ENCODE data around the gene CCDC83.
"Not testable (repeated sequence)": the region's sequence is repeated elsewhere in the genome, so short reads cannot be mapped to it uniquely, and the experiment has no call there.

The CCDC83 gene

GRCh38 chr11:85835263-85835662 lies 19.9 kb upstream of the CCDC83 start:
- in situ Hi-C loops (cut with MboI; ENCODE audit: low sequenced_read_pairs), result no loop called here

DNA sequence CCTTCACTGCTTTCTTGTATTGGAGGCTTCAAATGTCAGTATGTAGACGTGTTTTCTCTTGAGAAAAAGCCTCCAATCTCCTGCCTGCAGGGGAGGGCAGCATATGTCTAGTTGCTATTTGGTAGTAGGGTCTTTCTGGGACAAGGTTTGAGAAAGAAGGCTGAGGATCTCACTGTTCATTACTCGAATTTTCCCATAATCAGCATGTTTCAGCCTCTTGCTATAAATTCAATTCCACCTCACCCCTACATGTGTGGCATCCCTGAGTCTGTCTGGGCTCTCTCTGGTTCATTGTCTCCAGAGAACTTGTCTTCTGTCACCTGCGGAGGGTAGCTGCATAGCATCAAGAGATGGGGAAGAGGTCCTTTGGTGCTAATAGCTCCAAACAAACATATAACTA lies 19.5 kb upstream of the CCDC83 start:
- in situ Hi-C loops (cut with MboI; ENCODE audit: low sequenced_read_pairs), result no loop called here

DNA sequence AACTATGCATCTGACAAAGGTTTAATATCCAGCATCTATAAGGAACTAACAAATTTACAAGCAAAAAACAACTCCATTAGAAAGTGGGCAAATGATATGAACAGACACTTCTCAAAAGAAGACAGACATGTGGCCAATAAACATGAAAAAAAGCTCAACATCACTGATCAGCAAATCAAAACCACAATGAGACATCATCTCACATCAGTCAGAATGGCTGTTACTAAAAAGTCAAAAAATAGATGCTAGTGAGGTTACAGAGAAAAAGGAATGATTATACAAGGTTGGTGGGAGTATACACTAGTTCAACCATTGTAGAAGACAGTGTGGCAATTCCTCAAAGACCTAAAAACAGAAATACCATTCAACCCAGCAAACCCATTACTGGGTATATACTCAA lies 14.3 kb upstream of the CCDC83 start:
- in situ Hi-C loops (cut with MboI; ENCODE audit: low sequenced_read_pairs), result not testable (repeated sequence)

GRCh38 chr11:85843929-85844328 lies 11.3 kb upstream of the CCDC83 start:
- in situ Hi-C loops (cut with MboI; ENCODE audit: low sequenced_read_pairs), result no loop called here

DNA sequence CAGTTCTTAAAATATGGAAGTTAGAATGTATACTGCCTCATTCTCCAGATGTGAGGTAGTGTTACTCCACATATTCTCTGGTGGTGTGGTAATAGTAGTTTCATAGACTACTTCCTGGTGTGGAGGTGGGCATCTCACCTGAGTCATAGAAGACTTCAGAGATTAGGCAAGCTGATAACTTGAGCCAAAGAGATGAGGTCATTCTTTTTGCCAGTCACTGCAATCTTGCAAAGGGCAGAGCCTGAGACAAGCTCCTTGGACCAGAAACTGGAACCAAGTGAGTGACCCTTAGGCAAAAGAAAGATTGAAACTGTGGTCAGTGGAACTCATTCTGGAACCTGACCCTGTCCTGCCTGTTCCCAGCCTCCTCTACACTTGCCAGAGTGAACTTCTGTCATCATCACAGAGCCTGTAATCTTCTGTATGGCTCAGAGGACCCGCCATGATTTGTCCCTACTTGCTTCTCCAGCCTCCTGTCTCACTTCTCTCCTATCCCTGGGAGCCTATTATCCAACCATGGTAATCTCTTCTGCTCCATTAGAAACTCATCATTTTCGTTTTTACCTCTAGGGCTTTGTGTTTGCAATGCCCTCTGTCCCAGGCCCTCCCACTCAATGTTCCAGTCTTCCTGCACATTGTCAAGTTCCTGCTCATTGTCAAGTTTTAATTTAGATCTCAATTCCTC lies 10.6 kb upstream of the CCDC83 start:
- in situ Hi-C loops (cut with MboI; ENCODE audit: low sequenced_read_pairs), result no loop called here

- in situ Hi-C loops (cut with MboI; ENCODE audit: low sequenced_read_pairs), result no loop called here
Measured at GRCh38 chr11:85845124-85845631, 10.0 kb upstream of the CCDC83 start.

DNA sequence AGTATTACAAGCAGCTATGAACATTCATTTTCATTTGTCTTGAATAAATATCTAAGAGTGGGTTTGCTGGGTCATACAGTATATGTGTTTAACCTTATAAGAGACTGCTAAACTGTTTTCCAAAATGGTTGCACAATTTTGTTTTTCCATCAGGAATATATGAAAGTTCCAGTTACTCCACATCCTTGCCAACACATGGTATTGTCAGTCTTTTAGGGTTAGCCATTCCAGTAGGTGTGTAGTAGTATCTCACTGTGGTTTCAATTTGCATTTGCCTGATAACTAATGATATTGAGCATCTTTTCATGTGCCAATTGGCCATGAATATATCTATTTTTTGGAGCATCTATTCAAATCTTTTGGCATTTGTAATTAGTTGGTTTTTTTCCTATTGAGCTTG lies 7.7 kb upstream of the CCDC83 start:
- in situ Hi-C loops (cut with MboI; ENCODE audit: low sequenced_read_pairs), result no loop called here

DNA sequence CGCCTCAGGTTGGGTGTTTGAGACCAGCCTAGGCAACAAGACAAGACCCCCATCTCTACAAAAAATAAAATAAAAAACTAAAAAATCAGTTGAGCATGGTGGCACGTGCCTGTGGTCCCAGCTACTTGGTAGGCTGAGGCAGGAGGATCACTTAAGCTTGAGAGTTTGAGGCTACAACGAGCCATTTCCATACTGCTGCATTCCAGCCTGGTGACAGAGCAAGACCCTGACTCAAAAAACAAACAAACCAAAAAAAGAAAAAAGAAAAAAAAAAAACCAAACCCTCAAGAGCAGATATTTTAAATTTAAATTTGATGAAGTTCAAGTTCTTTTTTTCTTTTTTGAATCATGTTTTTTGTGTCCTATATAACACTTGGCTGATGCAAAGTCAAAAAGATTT lies 7.2 kb upstream of the CCDC83 start:
- in situ Hi-C loops (cut with MboI; ENCODE audit: low sequenced_read_pairs), result no loop called here

- in situ Hi-C loops (cut with MboI; ENCODE audit: low sequenced_read_pairs), result no loop called here
Measured at GRCh38 chr11:85848556-85848955, 6.6 kb upstream of the CCDC83 start.

GRCh38 chr11:85852754-85853153 lies 2.4 kb upstream of the CCDC83 start:
- in situ Hi-C loops (cut with MboI; ENCODE audit: low sequenced_read_pairs), result not testable (repeated sequence)

GRCh38 chr11:85853541-85853940 lies 1.6 kb upstream of the CCDC83 start:
- in situ Hi-C loops (cut with MboI; ENCODE audit: low sequenced_read_pairs), result not testable (repeated sequence)

DNA sequence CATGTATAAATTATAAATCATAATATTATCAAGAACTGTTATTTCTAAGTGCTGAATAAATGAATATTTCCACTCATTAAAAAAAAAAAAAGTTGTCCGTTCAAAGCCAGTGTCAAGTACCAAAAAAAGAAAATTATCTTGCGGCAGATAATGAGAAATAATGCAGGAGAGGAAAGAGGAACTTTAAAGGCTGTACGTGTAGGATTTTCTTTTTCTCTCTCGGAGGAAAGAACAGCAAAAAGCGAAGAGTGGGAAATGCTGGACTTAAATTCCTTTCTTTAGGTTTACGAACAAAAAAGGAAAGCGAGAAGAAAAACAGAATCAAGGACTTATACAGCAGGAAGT lies 999 bp upstream of the CCDC83 start:
- in situ Hi-C loops (cut with MboI; ENCODE audit: low sequenced_read_pairs), result no loop called here

DNA sequence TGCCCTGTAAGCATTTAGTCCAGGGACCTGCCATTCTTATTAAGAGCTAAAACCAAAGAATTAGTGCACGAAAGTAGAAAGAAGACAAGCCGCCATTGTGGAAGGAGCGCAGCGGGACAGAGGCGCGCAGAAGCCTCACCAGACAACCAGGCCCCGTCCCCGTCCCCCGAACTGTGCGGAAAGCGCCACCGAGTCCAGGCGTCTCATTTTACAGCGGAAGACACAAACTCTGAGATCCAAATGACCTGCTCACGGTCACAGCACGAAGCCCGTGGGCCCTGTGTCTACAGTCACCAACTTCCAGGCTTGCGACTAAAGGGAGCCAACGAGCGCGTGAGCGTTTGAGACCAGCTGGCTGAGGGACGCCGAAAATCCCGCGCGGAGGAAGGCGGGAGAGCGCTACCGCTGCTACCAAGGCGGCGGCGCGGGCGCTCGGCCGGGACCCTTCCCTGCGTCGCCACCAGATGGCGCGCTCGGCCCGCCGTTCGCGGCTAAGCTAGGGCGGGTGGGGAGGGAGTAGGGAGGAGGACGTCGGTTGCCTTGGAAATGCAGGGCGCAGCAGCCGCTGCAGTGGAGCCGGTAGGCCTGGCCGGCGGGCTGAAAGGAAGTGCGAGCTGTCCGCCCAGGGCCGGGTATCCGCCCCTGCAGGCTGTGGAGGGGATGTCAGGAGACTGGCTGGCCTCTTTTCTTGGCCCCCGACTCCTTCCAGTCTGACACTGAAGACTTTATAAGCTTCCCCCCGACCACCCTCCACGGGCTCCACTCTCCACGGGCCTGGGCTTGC lies 434 bp upstream of the CCDC83 start:
- in situ Hi-C loops (cut with MboI; ENCODE audit: low sequenced_read_pairs), result no loop called here

DNA sequence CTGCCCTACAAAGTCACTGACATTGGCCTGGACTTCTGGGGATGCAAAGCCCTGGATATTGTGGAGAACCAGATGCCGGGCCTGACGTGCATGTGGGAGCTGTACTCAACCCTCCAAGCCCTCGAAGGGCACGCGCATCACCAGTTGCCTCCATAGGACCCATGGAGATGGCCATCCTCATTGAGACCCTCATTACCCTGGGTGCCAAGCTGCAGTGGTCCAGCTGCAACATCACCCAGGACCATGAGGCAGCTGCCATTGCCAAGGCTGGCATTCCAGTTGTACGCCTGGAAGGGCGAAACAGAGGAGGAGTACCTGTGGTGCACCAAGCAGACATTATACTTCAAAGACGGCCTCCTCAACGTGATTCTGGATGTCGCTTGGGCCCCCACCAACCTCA lies 1.9 kb downstream of the CCDC83 start:
- in situ Hi-C loops (cut with MboI; ENCODE audit: low sequenced_read_pairs), result no loop called here

GRCh38 chr11:85859541-85859940 lies 4.4 kb downstream of the CCDC83 start:
- in situ Hi-C loops (cut with MboI; ENCODE audit: low sequenced_read_pairs), result not testable (repeated sequence)

DNA sequence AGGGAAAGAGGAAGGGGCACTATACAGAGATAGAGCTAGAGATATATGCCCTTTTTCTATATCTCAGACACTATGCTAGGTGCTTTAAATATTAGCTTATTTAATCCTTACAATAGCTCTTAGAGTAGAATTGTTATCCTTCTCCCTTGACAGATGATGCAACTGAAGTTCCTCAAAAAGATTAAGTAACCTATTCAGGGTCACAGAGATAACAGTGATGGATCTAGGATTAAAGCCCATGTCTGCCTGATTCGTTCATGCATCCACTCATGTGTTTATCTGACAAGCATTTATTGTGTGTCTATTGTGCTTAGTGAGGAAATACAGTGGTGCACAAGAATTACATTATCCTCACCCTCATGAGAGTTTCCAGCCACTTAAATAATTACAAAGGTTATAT lies 8.7 kb downstream of the CCDC83 start:
- in situ Hi-C loops (cut with MboI; ENCODE audit: low sequenced_read_pairs), result no loop called here

- in situ Hi-C loops (cut with MboI; ENCODE audit: low sequenced_read_pairs), result no loop called here
Measured at GRCh38 chr11:85866137-85866827, 11.1 kb downstream of the CCDC83 start.

DNA sequence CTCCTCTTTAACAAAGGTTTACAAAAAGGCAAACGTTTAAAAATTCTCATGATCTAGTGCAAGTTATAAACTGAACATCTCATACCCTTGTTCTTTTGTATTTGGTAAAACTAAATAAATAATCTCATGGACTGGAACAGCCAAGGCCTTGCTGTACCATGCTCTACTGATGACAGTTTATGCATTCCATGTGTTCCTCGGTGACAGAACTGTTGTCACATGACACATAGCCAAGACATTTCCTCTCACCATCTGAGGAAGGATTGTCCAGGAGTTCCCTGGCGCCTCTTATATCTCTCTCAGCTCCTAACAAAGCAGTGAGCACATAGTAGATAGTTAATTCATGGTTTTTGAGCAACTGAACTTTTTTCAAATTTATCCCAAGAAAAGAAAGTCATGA lies 12.6 kb downstream of the CCDC83 start:
- in situ Hi-C loops (cut with MboI; ENCODE audit: low sequenced_read_pairs), result no loop called here

DNA sequence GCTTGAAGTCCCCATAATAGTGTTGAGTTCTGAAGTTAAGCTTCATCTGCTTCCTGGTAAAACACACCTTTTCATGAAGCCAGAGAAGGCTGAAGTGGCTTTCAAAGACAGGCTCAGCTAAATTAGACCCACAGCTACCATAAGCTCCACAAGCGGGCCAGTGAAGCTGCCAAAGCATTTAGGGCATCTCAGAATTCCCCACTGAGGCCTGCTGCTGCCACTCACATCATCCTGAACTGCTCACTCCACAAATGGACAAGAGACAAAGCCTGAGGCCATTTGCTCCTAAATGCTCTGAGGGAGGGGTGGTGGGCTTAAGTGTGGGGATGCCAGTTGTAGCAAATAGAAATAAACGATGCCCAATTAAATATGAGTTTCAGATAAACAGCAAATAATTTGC lies 14.6 kb downstream of the CCDC83 start:
- in situ Hi-C loops (cut with MboI; ENCODE audit: low sequenced_read_pairs), result no loop called here

DNA sequence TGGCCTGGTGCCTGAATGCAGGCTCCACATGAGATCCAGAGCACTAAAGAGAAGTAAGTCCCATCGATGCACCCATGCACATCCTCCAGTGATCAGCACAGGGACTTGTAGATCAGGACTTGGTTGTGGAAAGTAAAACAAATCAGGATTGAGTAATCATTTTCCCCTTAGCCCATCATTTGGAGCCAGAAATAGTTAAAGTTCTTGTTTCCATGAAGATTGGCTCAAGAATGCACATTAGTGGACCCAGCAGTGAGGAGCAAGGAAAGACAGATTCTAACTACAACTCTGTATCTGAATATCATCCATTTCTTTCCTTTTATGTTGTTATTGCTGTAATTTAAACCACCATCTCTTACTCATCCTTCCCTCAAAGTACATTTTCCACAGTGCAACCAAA lies 19.1 kb downstream of the CCDC83 start:
- in situ Hi-C loops (cut with MboI; ENCODE audit: low sequenced_read_pairs), result no loop called here

GRCh38 chr11:85875505-85875904 lies 20.3 kb downstream of the CCDC83 start:
- in situ Hi-C loops (cut with MboI; ENCODE audit: low sequenced_read_pairs), result no loop called here

- in situ Hi-C loops (cut with MboI; ENCODE audit: low sequenced_read_pairs), result no loop called here
Measured at GRCh38 chr11:85884581-85885021, 29.4 kb downstream of the CCDC83 start.

Data from hTERT RPE-1 (cell line).